A673 (cell line): ENCODE measurements around the gene CARMIL1. TPM values are rescaled to one million over a fixed set of nuclear protein-coding genes. Genes with fewer than 3 reads are reported as not detected.
A peak's percentile ranks its signal among the peaks of the same experiment; 100 is the strongest.

ENCODE experiments used
- BruUV-seq: library from RNA; stranded (reverse); fragments of 400-500 nt; replicated peaks from 2 replicates; lab custom pipeline; 2021; lab: Mats Ljungman, UMichigan
- CTCF ChIA-PET: fragments of 300-600 bp; sonication (Branson Sonifier 250); formaldehyde crosslinking; loops from one replicate; lab custom pipeline; 2022; ENCODE audit warnings: antibody characterized with exemption; lab: Charles Lee
- POLR2A ChIA-PET: fragments of 300-600 bp; sonication (Branson Sonifier 250); formaldehyde crosslinking; loops from one replicate; lab custom pipeline; 2022; ENCODE audit warnings: antibody characterized with exemption; ENCODE audit not compliant: low non-redundant PET; lab: Charles Lee
- DNase-seq: peaks from one replicate; pipeline ENCODE4 v3.0.0-alpha.2; 2015; ENCODE audit warnings: low spot score
- H3K27ac ChIP-seq: fragments of 200-600 bp; sonication (generic); 2 replicates; pipeline ENCODE4 v1.5.1; 2016; ENCODE audit warnings: mixed run types, low read depth, mild to moderate bottlenecking, mixed read lengths, antibody characterized with exemption, low read length; ENCODE audit not compliant: poor library complexity, severe bottlenecking
- H3K27me3 ChIP-seq: fragments of 200-600 bp; sonication (generic); replicated peaks from 2 replicates; pipeline ENCODE4 v1.6.1; 2017; ENCODE audit warnings: mixed run types, low read depth, mild to moderate bottlenecking, mixed read lengths, antibody characterized with exemption, low read length; ENCODE audit not compliant: insufficient read depth, poor library complexity
- H3K36me3 ChIP-seq: fragments of 200-600 bp; sonication (generic); 2 replicates; pipeline ENCODE4 v1.6.1; 2016; ENCODE audit warnings: mixed run types, mild to moderate bottlenecking, mixed read lengths, antibody characterized with exemption, low read length; ENCODE audit not compliant: insufficient read depth, poor library complexity, severe bottlenecking
- H3K4me1 ChIP-seq: fragments of 200-600 bp; sonication (generic); 2 replicates; pipeline ENCODE4 v1.6.1; 2017; ENCODE audit warnings: mixed run types, mild to moderate bottlenecking, mixed read lengths, antibody characterized with exemption, low read length; ENCODE audit not compliant: insufficient read depth, poor library complexity, severe bottlenecking
- H3K4me3 ChIP-seq: fragments of 200-600 bp; sonication (generic); 2 replicates; pipeline ENCODE4 v1.5.1; 2016; ENCODE audit warnings: low read depth, mixed run types, mild to moderate bottlenecking, mixed read lengths, low read length; ENCODE audit not compliant: poor library complexity, severe bottlenecking
- H3K9me3 ChIP-seq: fragments of 200-600 bp; sonication (generic); 2 replicates; pipeline ENCODE4 v1.6.1; 2016; ENCODE audit warnings: mixed run types, low read depth, mild to moderate bottlenecking, mixed read lengths, antibody characterized with exemption, low read length; ENCODE audit not compliant: poor library complexity, severe bottlenecking
- CTCF ChIP-seq: fragments of 300-800, 200-600 bp; sonication (generic); conservative IDR thresholded peaks from 2 replicates; pipeline ENCODE4 v1.5.1; 2017; ENCODE audit warnings: low read depth, mild to moderate bottlenecking, antibody characterized with exemption, low read length, moderate library complexity, mixed read lengths
- EZH2 ChIP-seq: fragments of 200-600 bp; sonication (generic); IDR thresholded peaks from 2 replicates; pipeline ENCODE4 v1.6.1; 2017; ENCODE audit warnings: borderline replicate concordance, low read depth, mild to moderate bottlenecking, mixed read lengths, antibody characterized with exemption, low read length; ENCODE audit not compliant: poor library complexity, severe bottlenecking
- intact Hi-C: fragments of 100-400 bp; cut with micrococcal nuclease; formaldehyde crosslinking; loops from one replicate; pipeline ENCODE4 v1.10.0; 2022; ENCODE audit not compliant: unreplicated experiment
- total RNA-seq: library from RNA; stranded (reverse); gene quantifications from 2 replicates; pipeline ENCODE4 v1.2.3, GENCODE V29; 2021

The CARMIL1 gene
- total RNA-seq, 1 experiment from 2014 or later, result 7.2 TPM

- TF ChIP-seq EZH2 (no peak), CTCF (peak; percentile 88)
- Histone ChIP-seq H3K9me3 (no peaks in the 10 kb centered on the region), H3K4me3 (no peak overlapping the region), H3K27ac (no peak overlapping the region), H3K36me3 (no peaks in the 10 kb centered on the region), H3K27me3 (no peaks in the 10 kb centered on the region), H3K4me1 (no peaks in the 10 kb centered on the region)
- intact Hi-C loops, result loop anchor here (1.0 to 5.0 kb wide), 2 partner anchors 277 to 334 kb away; partner anchors contain the start of gene CARMIL1
- CTCF ChIA-PET, result interaction anchor here (0.5 to 2.3 kb wide), 7 partner anchors 10 to 333 kb away, joined by 3 to 20 read pairs (median 7); partner anchors contain the start of gene CARMIL1
- DNase-seq, result peak; percentile 77
- POLR2A ChIA-PET, result no interaction called here
- BruUV-seq, result no TSS peak
These were observed 277.3 kb downstream of the CARMIL1 start for GRCh38 chr6:25556516-25556915.

GRCh38 chr6:25558155-25558817 lies 279.1 kb downstream of the CARMIL1 start:
- no peak overlapping the region for H3K4me3 ChIP-seq
- H3K36me3 ChIP-seq, result no peaks in the 10 kb centered on the region
- H3K27ac ChIP-seq, result no peak overlapping the region
- CTCF ChIA-PET, result interaction anchor here (0.6 to 1.0 kb wide), 2 partner anchors 315 to 335 kb away, joined by 3 read pairs; no protein-coding TSS in a partner anchor
- POLR2A ChIA-PET, result no interaction called here
- intact Hi-C loops, result loop anchor here (5.0 kb wide), 1 partner anchor 336 kb away; no protein-coding TSS in a partner anchor
- BruUV-seq, result no TSS peak
- TF ChIP-seq EZH2 (no peak), CTCF (no peak)
- H3K27me3 ChIP-seq, result no peaks in the 10 kb centered on the region
- no peaks in the 10 kb centered on the region for H3K9me3 ChIP-seq
- DNase-seq, result no peak
- no peaks in the 10 kb centered on the region for H3K4me1 ChIP-seq

DNA sequence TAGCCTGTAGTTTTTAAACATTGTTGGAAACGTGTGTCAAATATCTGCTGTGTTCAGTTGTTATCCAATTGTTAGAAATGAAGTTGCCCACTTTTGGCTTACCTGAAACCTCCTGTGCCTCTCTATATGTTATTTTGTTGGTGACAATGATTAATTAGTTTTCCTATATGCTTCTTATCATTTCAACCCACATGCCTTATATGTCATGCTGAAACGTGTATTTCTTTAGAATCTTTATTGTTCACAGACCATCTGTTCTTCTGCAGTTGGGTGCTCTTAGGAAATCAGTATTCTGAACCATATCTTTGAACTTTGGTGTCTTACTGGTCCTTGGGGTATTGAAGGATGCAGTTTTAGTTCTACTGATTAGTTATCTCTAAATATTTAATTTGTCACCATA lies 281.7 kb downstream of the CARMIL1 start:
- Histone ChIP-seq H3K36me3 (no peaks in the 10 kb centered on the region), H3K4me3 (no peak overlapping the region), H3K4me1 (no peaks in the 10 kb centered on the region), H3K27me3 (no peaks in the 10 kb centered on the region), H3K27ac (no peak overlapping the region), H3K9me3 (no peaks in the 10 kb centered on the region)
- intact Hi-C loops, result no loop called here
- TF ChIP-seq CTCF (no peak), EZH2 (no peak)
- no peak for DNase-seq
- ChIA-PET CTCF (no interaction called here), POLR2A (no interaction called here)
- BruUV-seq, result no TSS peak
